ENCODE results near the gene NCKAP5.

Gene NCKAP5

GRCh38 chr2:133437492-133437891 lies 130.8 kb downstream of the NCKAP5 start:
- TF ChIP-seq CTCF (IDR thresholded peaks at IDR 0.05; ENCODE audit: control extremely low read depth, extremely low read depth, low read depth, missing control alignments): no peak
- ChIA-PET CTCF (no interaction called here), POLR2A (no interaction called here)
- DNase-seq (ENCODE audit: extremely low spot score): no peak

- no peak for DNase-seq (ENCODE audit: extremely low spot score)
- CTCF ChIA-PET: no interaction called here
- no peak for TF ChIP-seq CTCF (IDR thresholded peaks at IDR 0.05; ENCODE audit: control extremely low read depth, extremely low read depth, low read depth, missing control alignments)
- POLR2A ChIA-PET: no interaction called here
Observed at GRCh38 chr2:133434959-133435668, 133.1 kb downstream of the NCKAP5 start.

GRCh38 chr2:133433455-133434451 lies 134.5 kb downstream of the NCKAP5 start:
- ChIA-PET CTCF (no interaction called here), POLR2A (no interaction called here)
- DNase-seq (ENCODE audit: extremely low spot score): no peak
- TF ChIP-seq CTCF (IDR thresholded peaks at IDR 0.05; ENCODE audit: control extremely low read depth, extremely low read depth, low read depth, missing control alignments): no peak

GRCh38 chr2:133432778-133433177 lies 135.5 kb downstream of the NCKAP5 start:
- no peak for TF ChIP-seq CTCF (IDR thresholded peaks at IDR 0.05; ENCODE audit: control extremely low read depth, extremely low read depth, low read depth, missing control alignments)
- POLR2A ChIA-PET: no interaction called here
- CTCF ChIA-PET: no interaction called here
- DNase-seq (ENCODE audit: extremely low spot score): no peak

- CTCF ChIA-PET: no interaction called here
- POLR2A ChIA-PET: no interaction called here
- no peak for DNase-seq (ENCODE audit: extremely low spot score)
- no peak for TF ChIP-seq CTCF (IDR thresholded peaks at IDR 0.05; ENCODE audit: control extremely low read depth, extremely low read depth, low read depth, missing control alignments)
Observed at GRCh38 chr2:133431289-133431688, 137.0 kb downstream of the NCKAP5 start.

- CTCF ChIA-PET: interaction anchor here (0.9 kb wide), 1 partner anchor 12 kb away, joined by 3 read pairs; no protein-coding TSS in a partner anchor
- POLR2A ChIA-PET: no interaction called here
- DNase-seq (ENCODE audit: extremely low spot score): no peak
- no peak for TF ChIP-seq CTCF (IDR thresholded peaks at IDR 0.05; ENCODE audit: control extremely low read depth, extremely low read depth, low read depth, missing control alignments)
Observed at GRCh38 chr2:133426791-133427190, 141.5 kb downstream of the NCKAP5 start.
